GM08714 (cell line): ENCODE measurements around the gene P2RX4.

ENCODE experiments used
- H3K4me3 ChIP-seq: fragments of 200-500 bp; sonication (Bioruptor generic); 2 replicates; pipeline ENCODE4 v1.5.1; 2014; ENCODE audit warnings: mild to moderate bottlenecking, low read length, inconsistent platforms
- ZNF274 ChIP-seq: IDR thresholded peaks from 2 replicates; pipeline ENCODE4 v1.6.1; 2012; ENCODE audit warnings: mild to moderate bottlenecking, low read depth, low read length

The P2RX4 gene

DNA sequence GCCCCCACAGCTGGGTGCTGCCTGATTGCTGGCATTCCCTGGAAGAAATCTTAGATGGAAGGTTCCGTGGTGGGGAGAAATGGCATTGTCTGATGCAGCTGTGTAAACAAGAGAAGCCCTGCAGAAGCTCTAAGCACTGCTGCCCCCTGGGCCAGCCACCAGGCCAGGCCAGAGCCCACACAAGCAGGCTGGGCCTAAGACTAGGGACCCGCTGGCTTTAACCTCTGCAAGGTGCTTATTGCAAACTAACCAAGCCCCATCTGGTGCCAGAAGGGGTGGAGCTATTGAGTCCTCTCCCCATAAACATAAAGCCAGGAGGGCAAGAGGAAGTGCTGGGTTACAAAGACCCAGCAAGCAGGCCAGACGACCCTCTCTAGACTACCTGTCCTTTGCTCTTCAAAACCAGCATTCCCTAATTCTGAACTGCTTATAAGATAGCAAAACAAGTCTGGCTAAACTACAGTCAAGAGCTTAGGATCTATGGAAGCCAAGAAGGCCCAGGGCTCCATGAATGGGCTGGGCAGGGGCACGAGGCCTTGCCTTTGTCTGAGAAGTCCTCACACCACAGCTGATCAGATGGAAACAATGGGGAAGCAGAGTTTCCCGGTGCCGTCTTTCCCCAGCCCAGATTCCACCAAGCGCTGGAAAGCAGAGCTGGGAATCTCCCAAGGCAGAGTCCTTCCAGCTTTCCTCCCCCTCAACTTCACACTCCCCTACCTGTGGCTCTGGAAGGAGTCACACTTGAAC lies 28.8 kb downstream of the P2RX4 start:
- TF ChIP-seq ZNF274 = no peak
- H3K4me3 ChIP-seq = no peak overlapping the region

DNA sequence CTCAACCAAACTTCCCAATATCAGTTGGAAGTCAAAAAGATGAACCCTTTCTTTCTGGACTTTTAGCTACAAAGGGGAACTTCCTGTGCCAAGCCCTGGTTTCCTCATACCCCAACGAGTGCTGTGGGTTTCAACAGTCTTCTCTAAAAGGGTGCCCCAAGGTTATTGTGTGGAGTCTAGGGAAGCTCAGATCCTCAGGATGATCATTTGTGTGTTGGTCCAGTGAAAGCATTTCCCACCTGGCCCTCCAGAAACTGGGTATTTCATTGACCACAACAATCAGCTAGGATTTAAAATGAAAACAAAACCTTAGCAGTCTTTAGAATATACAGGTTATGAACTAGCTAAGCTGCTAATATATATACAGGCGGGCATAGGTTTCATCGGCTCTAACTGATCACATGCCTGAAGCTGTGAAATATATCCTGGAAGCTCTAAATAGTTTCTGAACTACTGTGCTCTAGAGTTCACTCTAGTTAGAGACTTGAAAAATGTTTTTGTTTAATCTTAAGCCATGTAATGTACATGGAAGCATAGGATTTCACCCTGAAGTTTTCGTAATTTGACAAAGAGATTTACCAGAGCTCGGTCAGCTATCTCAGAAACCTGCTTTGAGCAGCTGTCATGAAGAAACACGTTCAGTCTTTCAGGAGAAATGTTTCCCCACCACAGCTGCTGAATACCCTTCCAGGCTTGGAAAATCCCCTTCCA lies 29.6 kb downstream of the P2RX4 start:
- TF ChIP-seq ZNF274 = no peak

DNA sequence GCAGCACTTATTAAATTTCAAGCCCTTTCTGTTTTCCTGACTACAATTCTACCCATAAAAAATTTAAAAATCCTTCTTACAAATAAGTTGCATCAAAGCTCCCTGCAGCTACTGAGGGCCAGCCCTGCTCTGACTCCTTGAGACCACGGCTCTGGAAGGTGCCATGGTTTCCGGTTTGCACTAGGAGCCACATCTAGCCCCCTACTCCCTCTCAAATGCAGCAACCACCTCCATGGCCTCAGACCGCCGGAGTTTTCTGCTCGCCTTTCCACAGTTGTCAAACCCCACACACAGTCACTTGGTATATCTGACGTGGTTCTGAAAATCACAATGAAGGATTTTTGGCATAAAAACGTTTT lies 30.1 kb downstream of the P2RX4 start:
- H3K4me3 ChIP-seq = no peak overlapping the region
- no peak for TF ChIP-seq ZNF274

More for the DNA sequence above, 29.6 kb downstream of the P2RX4 start:
- H3K4me3 ChIP-seq = no peak overlapping the region

GRCh38 chr12:121240484-121241101 lies 30.7 kb downstream of the P2RX4 start:
- H3K4me3 ChIP-seq = no peak overlapping the region
- no peak for TF ChIP-seq ZNF274

DNA sequence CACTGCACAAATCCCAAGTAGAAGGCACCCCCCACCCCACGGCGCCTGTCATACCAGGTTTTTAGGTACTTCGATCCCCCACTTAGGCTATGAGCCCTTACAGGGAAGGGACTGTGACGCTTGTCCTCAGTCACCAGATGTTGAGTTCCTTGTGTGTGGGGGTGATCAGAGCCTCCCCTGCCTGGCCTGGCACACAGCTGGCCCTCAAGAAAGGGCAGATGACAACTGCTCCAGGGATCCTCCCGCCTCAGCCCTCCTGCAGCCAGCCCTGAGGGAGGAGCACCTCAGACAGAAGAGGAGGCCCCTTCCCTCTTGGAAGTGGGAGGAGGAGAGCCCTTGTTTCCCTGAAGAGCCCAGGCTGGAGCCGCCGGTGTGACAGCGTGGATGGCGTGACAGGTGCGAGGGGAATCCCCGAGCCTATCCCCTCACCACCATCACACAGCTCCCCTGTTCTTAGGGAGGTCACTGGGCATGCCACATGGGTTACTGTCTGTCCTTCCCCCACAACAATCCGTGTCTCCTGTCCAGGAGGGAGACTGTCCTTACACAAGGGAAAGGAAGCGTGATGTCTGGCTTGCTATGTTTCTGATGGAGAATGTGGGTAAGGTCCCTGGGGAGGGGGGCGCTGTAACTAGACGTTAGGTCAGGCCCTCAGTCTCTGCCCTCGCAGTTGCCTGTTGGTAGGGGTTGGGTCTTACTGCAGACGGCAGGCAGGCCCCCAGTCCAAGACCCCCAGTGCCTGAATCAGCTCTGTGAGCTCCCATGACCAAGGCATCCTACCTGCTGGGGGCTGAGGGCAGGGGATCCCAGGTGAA lies 31.4 kb downstream of the P2RX4 start:
- TF ChIP-seq ZNF274 = no peak
- no peak overlapping the region for H3K4me3 ChIP-seq

GRCh38 chr12:121245031-121245430 lies 35.1 kb downstream of the P2RX4 start:
- no peak overlapping the region for H3K4me3 ChIP-seq
- no peak for TF ChIP-seq ZNF274

DNA sequence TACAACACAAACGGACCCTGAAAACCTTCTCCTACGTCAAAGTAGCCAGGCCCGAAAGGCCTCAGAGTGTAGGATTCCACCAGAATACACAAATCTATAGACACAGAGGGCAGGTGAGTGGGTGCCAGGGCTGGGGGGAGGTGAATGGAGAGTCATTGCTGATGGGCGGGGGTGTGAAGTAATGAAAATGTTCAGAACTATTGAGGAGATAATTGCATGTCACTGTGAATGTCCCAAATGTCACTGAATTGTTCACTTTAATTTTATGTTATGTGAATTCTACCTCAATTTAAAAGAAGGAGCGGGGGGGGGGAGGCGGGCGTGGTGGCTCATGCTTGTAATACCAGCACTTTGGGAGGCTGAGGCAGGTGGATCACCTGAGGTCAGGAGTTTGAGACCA lies 36.0 kb downstream of the P2RX4 start:
- no peak overlapping the region for H3K4me3 ChIP-seq
- TF ChIP-seq ZNF274 = no peak

DNA sequence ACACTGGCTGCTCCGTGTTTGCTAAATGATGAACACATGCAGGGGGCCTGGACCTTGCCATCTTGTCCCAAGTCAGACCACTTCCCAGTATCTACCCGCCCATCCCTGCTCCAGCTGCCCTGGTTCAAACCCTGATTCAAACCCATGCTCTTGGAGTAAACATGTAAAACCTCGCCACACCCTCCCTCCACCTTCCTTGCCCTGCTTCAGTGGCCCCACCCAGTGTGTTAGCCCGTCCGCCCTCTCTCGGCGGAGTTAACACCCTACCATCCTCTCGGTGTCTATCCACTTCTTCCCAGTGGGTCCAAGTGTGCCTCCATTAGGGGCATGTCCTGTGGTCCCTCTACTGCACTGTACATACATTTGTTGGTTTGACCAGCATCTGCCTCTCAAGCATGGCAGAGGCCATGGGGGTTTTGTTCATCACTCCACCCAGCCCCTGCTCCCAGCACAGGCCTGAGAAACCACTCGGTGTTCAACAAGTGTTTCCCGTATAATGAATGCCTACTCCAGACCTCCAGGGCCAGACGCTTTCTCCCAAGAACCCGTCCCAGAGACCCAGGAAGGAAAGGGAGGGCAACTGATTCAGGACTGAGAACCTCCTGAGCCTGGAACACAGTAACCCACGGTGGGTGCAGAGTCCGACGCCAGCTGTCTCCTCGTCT lies 37.1 kb downstream of the P2RX4 start:
- TF ChIP-seq ZNF274 = no peak

DNA sequence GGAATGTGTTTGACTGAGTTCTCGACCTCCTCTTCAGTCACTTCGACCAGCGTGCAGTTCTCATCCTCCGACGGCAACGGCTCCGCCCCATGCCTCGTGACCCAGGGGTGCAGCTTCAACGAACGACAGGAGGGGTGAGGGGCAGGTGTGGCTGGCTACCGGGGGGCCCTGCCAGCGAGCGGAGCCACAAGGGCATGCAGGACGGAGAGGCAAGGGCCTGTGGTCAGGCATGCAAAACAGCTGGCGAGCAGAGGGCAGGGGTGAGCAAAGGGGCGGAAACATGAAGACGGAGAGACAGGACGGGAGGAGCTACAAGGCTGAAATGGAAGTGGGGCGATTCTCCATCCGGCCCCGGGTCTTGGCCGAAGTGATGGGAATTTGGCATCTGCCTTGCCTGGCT lies 38.7 kb downstream of the P2RX4 start:
- TF ChIP-seq ZNF274 = no peak

More for the DNA sequence above, 37.1 kb downstream of the P2RX4 start:
- no peak overlapping the region for H3K4me3 ChIP-seq

DNA sequence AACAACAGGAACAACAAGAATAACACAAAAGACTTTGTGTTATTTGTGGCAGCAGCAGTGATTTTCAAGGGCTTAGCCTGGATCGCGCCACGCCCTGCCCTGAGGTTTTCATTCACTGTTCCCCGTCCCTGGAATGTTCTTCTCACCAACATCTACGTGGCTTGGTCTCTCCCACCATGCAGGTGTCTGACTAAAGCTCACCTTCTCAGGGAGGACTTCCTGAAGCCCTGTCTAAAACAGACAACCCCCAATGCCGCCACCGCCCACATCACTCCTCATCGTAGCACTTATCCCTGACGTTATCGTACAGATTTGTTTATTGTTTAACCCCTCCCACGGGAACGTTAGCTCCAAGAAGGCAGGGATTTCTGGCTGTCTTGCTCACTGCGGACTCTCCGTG lies 40.4 kb downstream of the P2RX4 start:
- TF ChIP-seq ZNF274 = no peak
- H3K4me3 ChIP-seq = no peak overlapping the region

More for the DNA sequence above, 38.7 kb downstream of the P2RX4 start:
- H3K4me3 ChIP-seq = no peak overlapping the region

DNA sequence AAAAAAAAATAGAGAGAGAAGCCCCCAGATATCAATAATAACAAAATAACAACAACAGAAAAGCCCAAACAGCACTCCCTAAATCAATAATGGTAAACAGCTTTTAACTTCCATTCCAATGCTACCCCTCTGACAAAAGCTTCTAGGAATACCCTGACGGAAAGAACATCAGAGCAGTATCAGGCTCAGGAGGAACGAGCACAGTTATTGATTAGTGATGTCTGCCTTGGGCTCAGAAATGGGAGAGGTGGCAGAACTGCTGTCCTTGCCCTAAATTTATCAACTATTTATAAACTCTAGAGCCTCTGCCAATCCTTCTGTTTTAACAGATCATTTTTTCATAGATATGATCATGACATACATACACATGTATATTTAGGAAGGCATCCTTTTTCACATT lies 41.9 kb downstream of the P2RX4 start:
- no peak overlapping the region for H3K4me3 ChIP-seq
- no peak for TF ChIP-seq ZNF274

- no peak overlapping the region for H3K4me3 ChIP-seq
- TF ChIP-seq ZNF274 = no peak
These were observed 42.9 kb downstream of the P2RX4 start for GRCh38 chr12:121252712-121253345.

DNA sequence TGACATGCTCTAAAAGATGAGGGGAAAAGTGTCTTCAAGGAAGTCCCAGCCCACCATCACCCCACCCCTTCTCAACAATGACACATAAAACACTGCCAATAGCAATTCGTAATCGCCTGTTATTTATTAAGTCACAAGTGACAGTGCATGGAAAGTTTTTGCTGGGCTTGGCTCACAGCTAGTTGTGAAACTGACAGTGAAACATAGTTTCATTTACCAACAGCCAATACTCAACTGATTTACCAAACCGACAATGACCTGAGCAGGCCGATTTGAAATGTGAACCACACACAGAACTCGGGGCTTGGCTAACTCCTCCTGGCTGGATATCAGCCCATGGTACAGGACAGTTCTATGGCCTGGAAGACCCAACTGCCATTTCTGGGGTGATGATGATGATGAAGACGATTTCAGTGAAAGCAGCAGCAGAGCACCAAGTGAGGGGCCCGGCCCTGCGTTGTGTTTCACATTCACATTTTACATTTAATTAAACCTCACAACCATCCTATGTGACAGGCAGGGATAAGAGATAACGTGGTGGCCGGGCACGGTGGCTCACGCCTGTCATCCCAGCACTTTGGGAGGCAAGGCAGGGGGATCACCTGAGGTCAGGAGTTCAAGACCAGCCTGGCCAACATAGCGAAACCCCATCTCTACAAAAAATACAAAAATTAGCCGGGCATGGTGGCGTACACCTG lies 43.9 kb downstream of the P2RX4 start:
- no peak overlapping the region for H3K4me3 ChIP-seq
- TF ChIP-seq ZNF274 = no peak
